ENCODE results near the gene USP31. TPM values are rescaled to one million over a fixed set of nuclear protein-coding genes. Genes with fewer than 3 reads are reported as not detected.
A peak's percentile ranks its signal among the peaks of the same experiment; 100 is the strongest.

Gene USP31
- 3.9 and 6.7 TPM in 2 replicates for total RNA-seq (2014; rRNA removed; shearing (Covaris generic); ENCODE audit: low replicate concordance)

GRCh38 chr16:23149267-23149992, at the start of gene USP31:
USP31 (minus strand) TSS chr16:23149452; CDS start chr16:23149270, 182 bp downstream.
- peak; percentile 96 for DNase-seq (ENCODE audit: low read depth)
- in situ Hi-C loops (cut with HindIII; ENCODE audit: low pct_unique_long_range_greater_than_20kb, low sequenced_read_pairs) = no loop called here

DNA sequence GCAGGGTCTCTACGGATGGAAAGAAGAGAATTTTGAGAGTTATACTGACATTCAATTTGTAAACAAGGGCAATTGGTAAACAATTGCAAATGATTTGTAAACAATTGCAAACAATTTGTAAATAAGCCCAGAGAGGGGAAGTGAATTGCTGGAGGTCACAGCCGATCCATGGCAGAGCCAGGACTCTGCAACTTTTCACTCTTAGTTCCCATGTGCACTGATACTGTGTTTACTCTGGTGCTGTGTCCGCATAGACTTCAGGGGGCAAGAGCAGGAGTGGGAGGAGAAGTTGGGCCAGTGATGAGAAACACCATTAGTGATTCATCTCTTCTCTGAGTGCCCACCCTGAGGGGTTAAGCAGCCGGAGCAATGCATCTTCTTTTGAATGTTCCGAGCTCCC, 47.3 kb upstream of the USP31 start:
- in situ Hi-C loops (cut with HindIII; ENCODE audit: low pct_unique_long_range_greater_than_20kb, low sequenced_read_pairs) = no loop called here
- no peak for DNase-seq (ENCODE audit: low read depth)

DNA sequence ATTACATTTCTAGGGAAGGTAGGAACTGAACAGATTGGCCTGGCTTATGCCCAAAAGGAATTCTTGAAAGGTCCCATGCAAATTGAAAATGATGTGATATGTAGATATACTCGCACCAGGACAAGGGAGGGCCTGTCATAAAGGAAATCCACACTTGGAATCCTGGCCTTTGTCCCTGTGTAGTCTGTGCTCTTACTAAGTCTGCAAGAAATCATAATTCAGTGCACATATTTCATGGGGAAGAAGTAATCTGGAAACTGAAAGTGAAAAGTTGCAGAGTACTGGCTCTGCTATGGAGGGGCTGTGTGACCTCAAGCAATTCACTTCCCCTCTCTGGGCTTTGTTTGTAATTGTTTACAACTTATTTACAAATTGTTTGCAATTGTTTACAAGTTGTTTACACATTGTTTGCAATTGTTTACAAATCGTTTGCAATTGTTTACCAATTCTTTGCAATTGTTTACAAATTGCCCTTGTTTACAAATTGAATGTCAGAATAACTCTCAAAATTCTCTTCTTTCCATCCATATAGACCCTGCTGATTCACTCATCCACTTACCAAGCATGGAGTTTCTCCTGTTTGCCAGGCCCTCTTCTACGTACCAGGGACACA, 46.2 kb upstream of the USP31 start:
- no peak for DNase-seq (ENCODE audit: low read depth)
- in situ Hi-C loops (cut with HindIII; ENCODE audit: low pct_unique_long_range_greater_than_20kb, low sequenced_read_pairs) = no loop called here

DNA sequence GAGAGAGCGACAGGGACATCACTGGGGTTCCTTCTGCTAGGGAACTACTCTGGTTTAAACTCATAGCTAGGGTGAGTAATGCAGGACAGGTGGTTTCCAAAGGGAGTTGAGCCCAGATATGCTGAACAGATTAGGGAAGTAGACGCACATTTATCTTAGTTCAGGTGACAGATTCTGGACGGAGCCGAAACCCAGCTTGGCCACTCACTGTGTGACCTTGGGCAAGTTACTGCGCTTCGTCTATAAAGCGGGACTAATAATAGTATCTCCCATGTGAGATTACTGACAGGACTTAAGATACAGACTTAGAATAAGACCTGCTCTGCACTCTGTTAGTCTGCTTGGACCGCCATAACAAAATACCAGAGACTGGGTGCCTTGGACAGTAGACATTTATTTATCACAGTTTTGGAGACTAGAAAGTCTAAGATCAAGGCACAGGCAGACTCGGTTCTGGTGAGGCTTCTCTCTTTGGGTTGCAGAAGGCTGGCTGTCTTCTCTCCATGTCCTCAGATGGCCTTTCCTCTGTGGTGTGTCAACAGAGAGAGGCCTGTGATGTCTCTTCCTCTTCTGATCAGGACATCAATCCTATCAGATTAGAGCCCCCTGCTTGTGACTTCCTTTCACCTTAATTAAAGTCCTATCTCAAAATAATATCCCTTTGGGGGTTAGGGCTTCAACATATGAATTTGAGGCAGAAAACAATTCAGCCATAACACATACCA, 45.4 kb upstream of the USP31 start:
- no peak for DNase-seq (ENCODE audit: low read depth)
- in situ Hi-C loops (cut with HindIII; ENCODE audit: low pct_unique_long_range_greater_than_20kb, low sequenced_read_pairs) = no loop called here

DNA sequence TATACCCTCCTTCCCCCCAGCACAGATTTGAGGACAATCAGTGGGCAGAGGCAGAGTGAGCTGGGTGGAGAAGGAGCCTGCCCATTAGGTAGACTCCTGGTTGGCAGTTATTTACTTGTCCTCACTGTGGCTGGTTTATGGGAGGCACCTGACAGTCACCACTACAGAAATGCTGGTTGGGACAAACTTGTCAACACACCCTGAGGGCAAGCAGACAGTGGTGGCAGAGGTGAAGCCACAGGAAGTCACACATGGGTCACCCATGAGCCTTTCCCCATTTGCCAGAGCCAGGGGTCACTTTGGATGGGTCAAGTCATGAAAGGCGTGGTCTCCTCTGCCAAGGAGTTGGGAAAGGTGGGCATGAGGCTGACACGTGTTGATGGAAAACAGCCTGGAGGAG, 39.7 kb upstream of the USP31 start:
- in situ Hi-C loops (cut with HindIII; ENCODE audit: low pct_unique_long_range_greater_than_20kb, low sequenced_read_pairs) = no loop called here
- DNase-seq (ENCODE audit: low read depth) = no peak

GRCh38 chr16:23187341-23187740, 38.1 kb upstream of the USP31 start:
- no peak for DNase-seq (ENCODE audit: low read depth)
- in situ Hi-C loops (cut with HindIII; ENCODE audit: low pct_unique_long_range_greater_than_20kb, low sequenced_read_pairs) = no loop called here

- DNase-seq (ENCODE audit: low read depth) = no peak
- in situ Hi-C loops (cut with HindIII; ENCODE audit: low pct_unique_long_range_greater_than_20kb, low sequenced_read_pairs) = no loop called here
These were observed 36.9 kb upstream of the USP31 start for GRCh38 chr16:23186171-23186570.

DNA sequence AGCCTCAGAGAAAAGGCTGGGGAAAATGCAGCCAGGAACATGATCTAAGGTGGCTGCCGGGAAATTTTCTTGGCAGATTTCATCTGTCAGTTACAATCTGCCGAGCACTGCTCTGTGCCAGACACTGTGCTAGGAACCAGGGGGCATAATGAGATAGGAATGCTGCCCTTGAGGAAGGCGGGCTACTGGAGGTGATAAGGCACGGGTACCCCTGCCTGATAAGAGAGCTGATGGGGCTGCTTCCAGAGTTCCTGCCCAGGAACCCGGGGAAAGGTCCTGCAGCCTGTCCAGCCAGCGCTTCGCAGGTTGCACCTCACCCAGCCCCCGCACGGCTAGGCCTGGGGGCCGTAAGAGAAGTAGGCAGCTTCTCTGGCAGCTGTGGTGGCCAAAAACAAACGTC, 36.4 kb upstream of the USP31 start:
- DNase-seq (ENCODE audit: low read depth) = no peak
- in situ Hi-C loops (cut with HindIII; ENCODE audit: low pct_unique_long_range_greater_than_20kb, low sequenced_read_pairs) = no loop called here

GRCh38 chr16:23183543-23183862, 34.3 kb upstream of the USP31 start:
- in situ Hi-C loops (cut with HindIII; ENCODE audit: low pct_unique_long_range_greater_than_20kb, low sequenced_read_pairs) = no loop called here
- DNase-seq (ENCODE audit: low read depth) = no peak

- in situ Hi-C loops (cut with HindIII; ENCODE audit: low pct_unique_long_range_greater_than_20kb, low sequenced_read_pairs) = no loop called here
- peak; percentile 23 for DNase-seq (ENCODE audit: low read depth)
These were observed 33.7 kb upstream of the USP31 start, which contains the start of gene SCNN1G for GRCh38 chr16:23182679-23183542. SCNN1G (plus strand) TSS chr16:23182745; CDS start chr16:23186272, 3,527 bp downstream.

DNA sequence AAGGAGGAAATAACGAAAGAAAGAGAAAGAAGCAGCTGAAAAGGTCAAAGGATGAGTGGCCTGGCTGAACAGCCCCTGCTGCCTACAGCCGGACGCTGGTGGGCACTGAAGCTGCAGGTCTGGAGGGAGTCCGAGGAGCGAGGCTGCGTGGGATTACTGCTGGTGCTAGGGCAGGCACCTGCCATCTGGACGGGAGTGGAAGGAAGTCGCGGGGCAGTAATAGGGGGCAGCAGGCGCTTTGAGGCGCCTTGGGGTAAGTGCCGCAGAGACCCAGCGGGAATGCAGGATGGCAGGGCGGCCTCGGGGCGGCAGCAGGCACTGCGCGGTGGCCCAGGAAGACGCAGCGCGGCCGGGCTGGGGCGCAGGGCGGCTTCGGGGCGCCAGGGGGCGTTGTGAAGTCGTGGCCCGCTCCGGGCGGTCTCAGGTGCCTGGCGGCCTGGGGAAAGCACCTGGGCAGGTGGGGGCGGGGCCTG, 33.0 kb upstream of the USP31 start:
- in situ Hi-C loops (cut with HindIII; ENCODE audit: low pct_unique_long_range_greater_than_20kb, low sequenced_read_pairs) = no loop called here
- peak; percentile 57 for DNase-seq (ENCODE audit: low read depth)

DNA sequence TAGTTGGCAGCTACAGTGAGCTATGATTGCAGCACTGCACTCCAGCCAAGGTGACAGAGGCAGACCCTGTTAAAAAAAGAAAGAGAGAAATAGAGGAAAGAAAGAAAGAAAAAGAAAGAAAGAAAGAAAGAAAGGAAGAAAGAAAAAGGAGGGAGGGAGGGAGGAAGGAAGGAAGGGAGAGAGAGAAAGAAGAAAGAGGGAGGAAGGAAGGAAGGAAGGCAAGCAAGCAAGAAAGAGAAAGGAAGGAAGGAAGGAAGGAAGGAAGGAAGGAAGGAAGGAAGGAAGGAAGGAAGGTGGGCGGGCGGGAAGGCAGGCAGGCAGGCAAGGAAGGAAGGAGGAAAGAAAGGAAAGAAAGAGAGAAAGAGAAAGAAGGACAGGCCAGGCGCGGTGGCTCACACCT, 32.3 kb upstream of the USP31 start:
- in situ Hi-C loops (cut with HindIII; ENCODE audit: low pct_unique_long_range_greater_than_20kb, low sequenced_read_pairs) = no loop called here
- DNase-seq (ENCODE audit: low read depth) = no peak

- in situ Hi-C loops (cut with HindIII; ENCODE audit: low pct_unique_long_range_greater_than_20kb, low sequenced_read_pairs) = no loop called here
- no peak for DNase-seq (ENCODE audit: low read depth)
These were observed 26.4 kb upstream of the USP31 start for GRCh38 chr16:23175651-23176050.

GRCh38 chr16:23174622-23175021, 25.4 kb upstream of the USP31 start:
- peak; percentile 23 for DNase-seq (ENCODE audit: low read depth)
- in situ Hi-C loops (cut with HindIII; ENCODE audit: low pct_unique_long_range_greater_than_20kb, low sequenced_read_pairs) = no loop called here

GRCh38 chr16:23172994-23173393, 23.7 kb upstream of the USP31 start:
- in situ Hi-C loops (cut with HindIII; ENCODE audit: low pct_unique_long_range_greater_than_20kb, low sequenced_read_pairs) = no loop called here
- no peak for DNase-seq (ENCODE audit: low read depth)

GRCh38 chr16:23172583-23172982, 23.3 kb upstream of the USP31 start:
- in situ Hi-C loops (cut with HindIII; ENCODE audit: low pct_unique_long_range_greater_than_20kb, low sequenced_read_pairs) = no loop called here
- no peak for DNase-seq (ENCODE audit: low read depth)

- in situ Hi-C loops (cut with HindIII; ENCODE audit: low pct_unique_long_range_greater_than_20kb, low sequenced_read_pairs) = no loop called here
These were observed 15.5 kb upstream of the USP31 start for GRCh38 chr16:23164736-23165135.

DNA sequence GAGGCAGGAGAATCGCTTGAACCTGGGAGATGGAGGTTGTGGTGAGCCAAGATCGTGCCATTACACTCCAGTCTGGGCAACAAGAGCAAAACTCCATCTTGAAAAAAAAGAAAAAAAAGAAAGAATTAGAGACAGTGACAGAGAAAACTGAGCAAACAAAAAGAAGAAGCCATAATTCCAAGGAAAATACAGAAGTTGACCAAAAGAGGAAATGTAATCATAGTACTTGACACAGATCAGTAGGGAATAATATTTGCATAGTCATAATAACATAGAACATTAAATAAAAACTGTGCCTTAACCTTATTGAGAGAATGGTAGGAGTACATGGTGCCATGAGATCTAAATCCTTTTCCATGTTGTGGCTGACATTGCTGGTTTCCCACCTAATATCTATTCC, 14.7 kb upstream of the USP31 start:
- in situ Hi-C loops (cut with HindIII; ENCODE audit: low pct_unique_long_range_greater_than_20kb, low sequenced_read_pairs) = no loop called here
- DNase-seq (ENCODE audit: low read depth) = no peak

More at GRCh38 chr16:23164736-23165135, 15.5 kb upstream of the USP31 start:
- DNase-seq (ENCODE audit: low read depth) = no peak
